Activated naive CD8-positive, alpha-beta T cell treated with anti-CD3 and anti-CD28 coated beads for 36 hours (primary cell): ENCODE measurements around the gene DEFB127. TPM values are rescaled to one million over a fixed set of nuclear protein-coding genes. Genes with fewer than 3 reads are reported as not detected.

Experiments used
- total RNA-seq, 2 experiments: library from RNA; stranded (reverse); gene quantifications; one replicate each; pipeline ENCODE4 v1.2.3, GENCODE V29; 2021

Gene DEFB127
- total RNA-seq, 2 experiments from 2014 or later, result not detected

Other genes with a start within 250 kb of the DEFB127 start
- not detected for gene DEFB125, start 69.8 kb upstream of the DEFB127 start, total RNA-seq
- gene DEFB126, start 14.9 kb upstream of the DEFB127 start, total RNA-seq, result not detected
- gene DEFB128, start 32.3 kb downstream of the DEFB127 start, total RNA-seq, result not detected
- gene DEFB129, start 69.8 kb downstream of the DEFB127 start, total RNA-seq, result not detected
- gene DEFB132, start 100.3 kb downstream of the DEFB127 start, total RNA-seq, result not detected
- gene C20orf96, start 133.3 kb downstream of the DEFB127 start, total RNA-seq, result 1 to 10 TPM; 7.5 to 7.8 TPM
- 10 to 100 TPM; 23.3 to 24.5 TPM for gene ZCCHC3, start 140.1 kb downstream of the DEFB127 start, total RNA-seq
- gene SOX12, start 168.1 kb downstream of the DEFB127 start, total RNA-seq, result 10 to 100 TPM; 13.1 to 13.3 TPM
- gene NRSN2, start 189.7 kb downstream of the DEFB127 start, total RNA-seq, result 10 to 100 TPM; 11.2 to 12.6 TPM
- gene TRIB3, start 223.3 kb downstream of the DEFB127 start, total RNA-seq, result 10 to 100 TPM; 57.8 to 58.0 TPM